Chondrocyte (in vitro differentiated cells): Measurements from ENCODE around the gene HAUS5. TPM values are rescaled to one million over a fixed set of nuclear protein-coding genes. Genes with fewer than 3 reads are reported as not detected.
"Not testable (repeated sequence)": the region's sequence is repeated elsewhere in the genome, so short reads cannot be mapped to it uniquely, and the experiment has no call there.

Source experiments
- DNase-seq: peaks from one replicate; pipeline ENCODE4 v3.0.0; 2021; ENCODE audit warnings: mixed read lengths, low spot score
- H3K27ac Mint-ChIP-seq: one replicate; pipeline ENCODE4 v1.8.0; 2021; ENCODE audit warnings: mild to moderate bottlenecking, moderate library complexity, mixed read lengths; ENCODE audit not compliant: unreplicated experiment
- H3K27me3 Mint-ChIP-seq: 2 replicates; pipeline ENCODE4 v1.8.0; 2021; ENCODE audit warnings: low read depth, mixed read lengths
- H3K36me3 Mint-ChIP-seq: 2 replicates; pipeline ENCODE4 v1.8.0; 2021; ENCODE audit warnings: low read depth, mixed read lengths
- H3K4me1 Mint-ChIP-seq: 2 replicates; pipeline ENCODE4 v1.8.0; 2021; ENCODE audit warnings: low read depth, mild to moderate bottlenecking, mixed read lengths
- H3K4me3 Mint-ChIP-seq: one replicate; pipeline ENCODE4 v1.8.0; 2021; ENCODE audit warnings: mild to moderate bottlenecking, moderate library complexity, mixed read lengths; ENCODE audit not compliant: unreplicated experiment
- H3K9me3 Mint-ChIP-seq: 2 replicates; pipeline ENCODE4 v1.8.0; 2021; ENCODE audit warnings: low read depth, mixed read lengths
- total RNA-seq: library from RNA; stranded (reverse); gene quantifications from 3 replicates; pipeline ENCODE4 v1.2.1, GENCODE V29; 2021
- TF ChIP-seq, protein P1 (sequence below): fragments of 200-600 bp; sonication (generic); IDR thresholded peaks from 2 replicates; pipeline ENCODE4 v1.5.0; 2021; ENCODE audit warnings: antibody characterized with exemption, mild to moderate bottlenecking, moderate library complexity

The HAUS5 gene
- total RNA-seq, 1 donor from 2014 or later: 8.4 TPM

DNA sequence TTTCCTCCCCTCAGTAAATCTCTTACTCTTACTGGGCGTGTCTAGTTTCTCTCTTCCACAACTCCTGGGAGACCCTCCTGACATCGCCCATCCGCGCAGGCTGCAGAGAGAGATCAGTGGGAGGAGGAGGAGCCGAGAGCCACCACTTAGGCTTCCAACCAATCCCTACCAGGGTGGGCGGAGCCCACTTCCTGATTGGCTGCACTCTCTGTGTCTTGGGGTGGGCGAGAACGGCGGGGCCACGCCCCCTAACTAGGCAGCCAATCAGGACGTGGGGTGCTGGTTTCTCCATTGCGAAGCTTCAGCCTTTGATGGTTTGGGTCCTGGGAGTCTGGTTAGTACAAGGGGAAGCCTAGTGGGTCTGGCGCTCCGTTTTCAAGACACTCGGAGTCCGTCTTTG lies 26.7 kb upstream of the HAUS5 start, which contains the start of gene PMIS2:
TSS of gene PMIS2 (plus strand) at position 326 of the 400 bp plus-strand sequence. CDS start 87 bp downstream, outside the sequence.
- Mint-ChIP-seq H3K9me3 (peaks cover 5% of the 10 kb centered on the region), H3K36me3 (peaks cover 3% of the 10 kb centered on the region), H3K27ac (no peak within 1 kb of the TSS), H3K4me3 (no peak within 1 kb of the TSS), H3K4me1 (peaks cover 7% of the 10 kb centered on the region), H3K27me3 (peaks cover 28% of the 10 kb centered on the region)
- TF ChIP-seq, protein P1, sequence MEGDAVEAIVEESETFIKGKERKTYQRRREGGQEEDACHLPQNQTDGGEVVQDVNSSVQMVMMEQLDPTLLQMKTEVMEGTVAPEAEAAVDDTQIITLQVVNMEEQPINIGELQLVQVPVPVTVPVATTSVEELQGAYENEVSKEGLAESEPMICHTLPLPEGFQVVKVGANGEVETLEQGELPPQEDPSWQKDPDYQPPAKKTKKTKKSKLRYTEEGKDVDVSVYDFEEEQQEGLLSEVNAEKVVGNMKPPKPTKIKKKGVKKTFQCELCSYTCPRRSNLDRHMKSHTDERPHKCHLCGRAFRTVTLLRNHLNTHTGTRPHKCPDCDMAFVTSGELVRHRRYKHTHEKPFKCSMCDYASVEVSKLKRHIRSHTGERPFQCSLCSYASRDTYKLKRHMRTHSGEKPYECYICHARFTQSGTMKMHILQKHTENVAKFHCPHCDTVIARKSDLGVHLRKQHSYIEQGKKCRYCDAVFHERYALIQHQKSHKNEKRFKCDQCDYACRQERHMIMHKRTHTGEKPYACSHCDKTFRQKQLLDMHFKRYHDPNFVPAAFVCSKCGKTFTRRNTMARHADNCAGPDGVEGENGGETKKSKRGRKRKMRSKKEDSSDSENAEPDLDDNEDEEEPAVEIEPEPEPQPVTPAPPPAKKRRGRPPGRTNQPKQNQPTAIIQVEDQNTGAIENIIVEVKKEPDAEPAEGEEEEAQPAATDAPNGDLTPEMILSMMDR: no peak
- no peak for DNase-seq

- TF ChIP-seq, protein P1: no peak
- peaks cover 7% of the 10 kb centered on the region for H3K4me1 Mint-ChIP-seq
- peaks cover 25% of the 10 kb centered on the region for H3K27me3 Mint-ChIP-seq
- peaks cover 3% of the 10 kb centered on the region for H3K36me3 Mint-ChIP-seq
- H3K4me3 Mint-ChIP-seq: no peak overlapping the region
- H3K27ac Mint-ChIP-seq: no peak overlapping the region
- H3K9me3 Mint-ChIP-seq: peaks cover 1% of the 10 kb centered on the region
- DNase-seq: no peak
Measured at GRCh38 chr19:35587321-35587720, 25.2 kb upstream of the HAUS5 start.

GRCh38 chr19:35590875-35591274 lies 21.7 kb upstream of the HAUS5 start:
- no peak for DNase-seq
- H3K4me1 Mint-ChIP-seq: peaks cover 7% of the 10 kb centered on the region
- no peak overlapping the region for H3K27ac Mint-ChIP-seq
- H3K36me3 Mint-ChIP-seq: no peaks in the 10 kb centered on the region
- TF ChIP-seq, protein P1: no peak
- peaks cover 9% of the 10 kb centered on the region for H3K27me3 Mint-ChIP-seq
- no peak overlapping the region for H3K4me3 Mint-ChIP-seq
- no peaks in the 10 kb centered on the region for H3K9me3 Mint-ChIP-seq

- no peak for DNase-seq
- peaks cover 6% of the 10 kb centered on the region for H3K27me3 Mint-ChIP-seq
- TF ChIP-seq, protein P1: peak; percentile 75
Measured at GRCh38 chr19:35592226-35592625, 20.3 kb upstream of the HAUS5 start.

GRCh38 chr19:35595026-35595425 lies 17.5 kb upstream of the HAUS5 start:
- not testable (repeated sequence) for DNase-seq, H3K4me3 Mint-ChIP-seq, H3K9me3 Mint-ChIP-seq, H3K27me3 Mint-ChIP-seq, H3K27ac Mint-ChIP-seq, H3K36me3 Mint-ChIP-seq
- peaks cover 11% of the 10 kb centered on the region for H3K4me1 Mint-ChIP-seq

More at GRCh38 chr19:35592226-35592625, 20.3 kb upstream of the HAUS5 start:
- H3K4me3 Mint-ChIP-seq: no peak overlapping the region
- H3K4me1 Mint-ChIP-seq: peaks cover 3% of the 10 kb centered on the region
- no peak overlapping the region for H3K27ac Mint-ChIP-seq
- no peaks in the 10 kb centered on the region for H3K9me3 Mint-ChIP-seq
- no peaks in the 10 kb centered on the region for H3K36me3 Mint-ChIP-seq

DNA sequence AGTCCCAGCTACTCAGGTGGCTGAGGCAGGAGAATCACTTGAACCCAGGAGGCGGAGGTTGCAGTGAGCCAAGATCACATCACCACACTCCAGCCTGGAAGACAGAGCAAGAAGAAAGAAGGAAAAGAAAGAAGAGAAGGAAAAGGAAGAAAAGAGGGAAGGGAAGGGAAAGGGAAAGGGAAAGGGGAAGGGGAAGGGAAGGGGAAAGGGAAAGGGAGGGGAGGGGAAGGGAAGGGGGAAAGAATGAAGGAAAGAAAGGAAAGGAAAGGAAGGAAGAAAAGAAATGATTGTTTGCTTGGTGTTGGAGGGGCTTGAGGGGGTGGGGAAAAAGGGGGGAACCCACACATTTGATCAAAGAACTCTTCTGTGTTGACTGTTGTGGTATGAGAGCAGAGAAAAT lies 16.6 kb upstream of the HAUS5 start:
- TF ChIP-seq, protein P1: no peak
- Mint-ChIP-seq H3K4me3 (no peak overlapping the region), H3K4me1 (peaks cover 11% of the 10 kb centered on the region), H3K9me3 (no peaks in the 10 kb centered on the region), H3K27me3 (peaks cover 7% of the 10 kb centered on the region), H3K27ac (no peak overlapping the region), H3K36me3 (no peaks in the 10 kb centered on the region)
- DNase-seq: no peak
